Activated naive CD4-positive, alpha-beta T cell treated with anti-CD3 and anti-CD28 coated beads for 36 hours (primary cell): ENCODE measurements around the gene ENTPD2. TPM values are rescaled to one million over a fixed set of nuclear protein-coding genes. Genes with fewer than 3 reads are reported as not detected.
"Not testable (repeated sequence)": the region's sequence is repeated elsewhere in the genome, so short reads cannot be mapped to it uniquely, and the experiment has no call there.

Experiments used
- CTCF ChIA-PET: fragments of 350-600 bp; sonication (Branson Sonifier 250); formaldehyde crosslinking; loops from one replicate; lab custom pipeline; 2021; ENCODE audit warnings: antibody characterized with exemption; lab: Charles Lee
- DNase-seq: peaks from one replicate; pipeline ENCODE4 v3.0.0-alpha.2; 2020
- H3K27ac Mint-ChIP-seq: one replicate; pipeline ENCODE4 v1.8.0; 2021; ENCODE audit warnings: mild to moderate bottlenecking, mixed read lengths
- H3K27me3 Mint-ChIP-seq: one replicate; pipeline ENCODE4 v1.8.0; 2021; ENCODE audit warnings: low read depth, mixed read lengths
- H3K36me3 Mint-ChIP-seq: one replicate; pipeline ENCODE4 v1.8.0; 2021; ENCODE audit warnings: low read depth, mixed read lengths
- H3K4me1 Mint-ChIP-seq: one replicate; pipeline ENCODE4 v1.8.0; 2021; ENCODE audit warnings: low read depth, mixed read lengths
- H3K4me3 Mint-ChIP-seq: one replicate; pipeline ENCODE4 v1.8.0; 2021; ENCODE audit warnings: mild to moderate bottlenecking, moderate library complexity, mixed read lengths
- H3K9me3 Mint-ChIP-seq: one replicate; pipeline ENCODE4 v1.8.0; 2021; ENCODE audit warnings: mixed read lengths
- intact Hi-C: fragments of 100-400 bp; cut with micrococcal nuclease; formaldehyde crosslinking; loops from one replicate; pipeline ENCODE4 v1.15.1; 2023
- total RNA-seq, 2 experiments: library from RNA; stranded (reverse); gene quantifications; one replicate each; pipeline ENCODE4 v1.2.3, GENCODE V29; 2021

Gene ENTPD2
- total RNA-seq, 2 experiments from 2014 or later: not detected

GRCh38 chr9:137068539-137069507, 15.0 kb upstream of the ENTPD2 start:
- Mint-ChIP-seq H3K36me3 (no peaks in the 10 kb centered on the region), H3K9me3 (no peaks in the 10 kb centered on the region), H3K27ac (no peak overlapping the region), H3K27me3 (peaks cover 3% of the 10 kb centered on the region), H3K4me3 (peak overlapping the region; percentile 56), H3K4me1 (peaks cover 11% of the 10 kb centered on the region)
- DNase-seq: no peak
- CTCF ChIA-PET: interaction anchor here (0.6 to 9.0 kb wide), 19 partner anchors 8 to 227 kb away, joined by 3 to 66 read pairs (median 5); partner anchors contain the start of genes ABCA2, AJM1, CYSRT1 and DPP7
- intact Hi-C loops: loop anchor here (5.0 kb wide), 1 partner anchor 42 kb away; the partner anchor contains the start of gene ABCA2

DNA sequence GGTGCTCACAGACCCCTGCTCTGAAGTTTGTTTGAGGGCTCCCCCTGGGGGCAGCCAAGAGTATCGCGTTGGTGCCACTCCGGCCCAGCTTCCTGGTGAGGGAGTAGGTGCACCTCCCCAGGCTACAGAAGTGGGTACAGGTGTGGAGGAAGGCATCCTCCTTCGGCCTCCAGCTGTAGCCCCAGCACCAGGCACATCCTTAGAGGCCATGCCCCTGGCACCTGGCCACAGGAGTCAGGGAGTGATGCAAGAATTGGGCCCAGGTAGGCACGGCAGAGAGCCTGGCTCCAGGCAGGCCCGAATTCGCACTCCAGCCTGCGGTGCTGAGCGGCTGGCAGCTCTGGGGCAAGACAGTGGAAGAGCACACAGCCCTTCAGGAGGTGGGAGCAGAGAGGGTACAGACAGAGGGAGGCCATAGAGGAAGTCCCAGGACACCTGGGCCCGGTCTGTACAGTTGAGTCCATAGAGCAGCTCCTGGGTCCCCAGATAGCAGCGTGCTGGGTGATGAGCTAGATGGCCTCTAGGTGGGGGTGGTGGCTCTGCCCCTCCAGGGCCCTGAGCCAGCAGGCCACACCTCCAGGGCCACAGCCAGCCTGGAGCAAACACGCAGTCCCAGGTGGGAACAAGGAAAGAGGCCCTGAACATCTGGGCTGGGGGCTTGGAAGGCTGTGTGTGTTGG, 14.1 kb upstream of the ENTPD2 start:
- CTCF ChIA-PET: interaction anchor here (0.6 to 9.0 kb wide), 22 partner anchors 9 to 484 kb away, joined by 3 to 66 read pairs (median 5); partner anchors contain the start of genes ABCA2, AJM1, CYSRT1 and DPP7
- no peaks in the 10 kb centered on the region for H3K9me3 Mint-ChIP-seq
- peaks cover 3% of the 10 kb centered on the region for H3K27me3 Mint-ChIP-seq
- H3K4me1 Mint-ChIP-seq: peaks cover 11% of the 10 kb centered on the region
- H3K27ac Mint-ChIP-seq: no peak overlapping the region
- H3K36me3 Mint-ChIP-seq: no peaks in the 10 kb centered on the region
- H3K4me3 Mint-ChIP-seq: no peak overlapping the region
- DNase-seq: peak; percentile 88
- intact Hi-C loops: loop anchor here (1.0 to 5.0 kb wide), 2 partner anchors 22 to 41 kb away; partner anchors contain the start of genes ABCA2 and NPDC1

DNA sequence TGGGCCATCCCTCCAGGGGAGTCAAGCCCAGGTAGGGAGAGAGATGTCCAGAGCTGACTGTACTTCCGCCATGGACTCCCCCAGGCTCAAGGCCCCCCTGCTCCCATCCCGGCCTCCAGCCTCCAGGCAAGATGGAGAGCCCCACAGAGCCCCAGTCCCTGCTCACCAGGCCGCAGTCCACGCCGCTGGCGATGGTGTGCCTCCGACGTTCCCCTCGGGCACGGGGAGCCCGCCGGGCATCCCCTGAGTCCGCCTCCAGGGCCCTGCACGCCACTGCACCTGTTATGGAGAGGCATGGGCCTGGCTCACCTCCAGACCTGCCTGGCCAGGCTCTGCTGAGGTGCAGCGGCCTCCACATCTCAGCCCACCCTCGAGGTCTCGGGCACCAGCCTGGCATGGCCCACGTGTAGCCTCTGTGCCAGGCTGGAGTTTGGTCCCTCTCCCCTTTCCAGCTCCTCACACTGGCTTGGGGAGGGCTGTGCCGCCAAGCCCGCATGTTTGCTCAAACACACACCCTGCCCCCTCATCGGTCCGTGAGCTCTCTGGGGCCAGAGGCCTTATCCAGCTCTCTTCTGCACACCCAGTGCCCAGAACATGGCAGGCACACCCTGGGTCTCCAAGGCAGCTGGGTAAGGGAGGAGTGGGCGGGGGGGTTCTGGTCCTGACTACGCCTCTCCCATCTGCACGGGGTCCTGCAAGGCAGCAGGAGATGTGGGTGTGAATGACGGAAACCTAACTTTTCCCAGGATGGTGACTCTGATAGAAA, 12.4 kb upstream of the ENTPD2 start:
- H3K27me3 Mint-ChIP-seq: peaks cover 3% of the 10 kb centered on the region
- intact Hi-C loops: loop anchor here (5.0 kb wide), 1 partner anchor 39 kb away; the partner anchor contains the start of gene ABCA2
- DNase-seq: no peak
- CTCF ChIA-PET: interaction anchor here (0.6 to 9.0 kb wide), 10 partner anchors 9 to 335 kb away, joined by 3 to 66 read pairs (median 9); partner anchors contain the start of genes ABCA2, MAN1B1, NPDC1 and UAP1L1
- H3K36me3 Mint-ChIP-seq: no peaks in the 10 kb centered on the region
- peaks cover 11% of the 10 kb centered on the region for H3K4me1 Mint-ChIP-seq
- no peak overlapping the region for H3K4me3 Mint-ChIP-seq
- no peaks in the 10 kb centered on the region for H3K9me3 Mint-ChIP-seq
- no peak overlapping the region for H3K27ac Mint-ChIP-seq

- CTCF ChIA-PET: interaction anchor here (0.6 to 9.0 kb wide), 9 partner anchors 8 to 195 kb away, joined by 3 to 66 read pairs (median 13); partner anchors contain the start of genes ABCA2, MAN1B1, NPDC1 and UAP1L1
- DNase-seq: no peak
- Mint-ChIP-seq H3K9me3 (no peaks in the 10 kb centered on the region), H3K4me1 (peaks cover 7% of the 10 kb centered on the region), H3K4me3 (no peak overlapping the region), H3K27ac (no peak overlapping the region), H3K27me3 (peaks cover 3% of the 10 kb centered on the region), H3K36me3 (no peaks in the 10 kb centered on the region)
- intact Hi-C loops: loop anchor here (5.0 kb wide), 1 partner anchor 38 kb away; the partner anchor contains the start of gene ABCA2
Measured at GRCh38 chr9:137065336-137065967, 11.6 kb upstream of the ENTPD2 start.

- H3K27ac Mint-ChIP-seq: no peak overlapping the region
- intact Hi-C loops: loop anchor here (5.0 kb wide), 1 partner anchor 38 kb away; the partner anchor contains the start of gene ABCA2
- CTCF ChIA-PET: interaction anchor here (0.6 to 9.0 kb wide), 5 partner anchors 12 to 36 kb away, joined by 5 to 66 read pairs (median 34); partner anchors contain the start of genes ABCA2 and NPDC1
- H3K4me3 Mint-ChIP-seq: no peak overlapping the region
- no peaks in the 10 kb centered on the region for H3K36me3 Mint-ChIP-seq
- no peaks in the 10 kb centered on the region for H3K9me3 Mint-ChIP-seq
- peaks cover 7% of the 10 kb centered on the region for H3K4me1 Mint-ChIP-seq
- DNase-seq: no peak
- H3K27me3 Mint-ChIP-seq: peaks cover 3% of the 10 kb centered on the region
Measured at GRCh38 chr9:137064880-137065164, 11.0 kb upstream of the ENTPD2 start.

GRCh38 chr9:137064027-137064879, 10.4 kb upstream of the ENTPD2 start:
- no peak overlapping the region for H3K4me3 Mint-ChIP-seq
- H3K27me3 Mint-ChIP-seq: peaks cover 3% of the 10 kb centered on the region
- CTCF ChIA-PET: interaction anchor here (0.7 to 9.0 kb wide), 12 partner anchors 8 to 276 kb away, joined by 3 to 66 read pairs (median 5); partner anchors contain the start of genes ABCA2 and NPDC1
- no peaks in the 10 kb centered on the region for H3K36me3 Mint-ChIP-seq
- no peaks in the 10 kb centered on the region for H3K9me3 Mint-ChIP-seq
- H3K27ac Mint-ChIP-seq: no peak overlapping the region
- peak; percentile 61 for DNase-seq
- intact Hi-C loops: no loop called here
- peaks cover 7% of the 10 kb centered on the region for H3K4me1 Mint-ChIP-seq

- intact Hi-C loops: no loop called here
- no peaks in the 10 kb centered on the region for H3K9me3 Mint-ChIP-seq
Measured at GRCh38 chr9:137063311-137064026, 9.6 kb upstream of the ENTPD2 start.

GRCh38 chr9:137062798-137063197, 8.9 kb upstream of the ENTPD2 start:
- H3K36me3 Mint-ChIP-seq, H3K27me3 Mint-ChIP-seq, H3K9me3 Mint-ChIP-seq, H3K27ac Mint-ChIP-seq, intact Hi-C loops, H3K4me3 Mint-ChIP-seq, DNase-seq, H3K4me1 Mint-ChIP-seq: not testable (repeated sequence)
- CTCF ChIA-PET: interaction anchor here (1.2 to 3.0 kb wide), 5 partner anchors 10 to 275 kb away, joined by 3 to 34 read pairs (median 5); partner anchors contain the start of gene NPDC1

More at GRCh38 chr9:137063311-137064026, 9.6 kb upstream of the ENTPD2 start:
- Mint-ChIP-seq H3K27me3 (peaks cover 3% of the 10 kb centered on the region), H3K27ac (no peak overlapping the region), H3K4me1 (peaks cover 7% of the 10 kb centered on the region), H3K4me3 (no peak overlapping the region), H3K36me3 (no peaks in the 10 kb centered on the region)
- CTCF ChIA-PET: interaction anchor here (0.7 to 9.0 kb wide), 12 partner anchors 7 to 275 kb away, joined by 3 to 66 read pairs (median 5); partner anchors contain the start of genes ABCA2 and NPDC1
- DNase-seq: no peak

- DNase-seq: no peak
- intact Hi-C loops: no loop called here
- no peaks in the 10 kb centered on the region for H3K9me3 Mint-ChIP-seq
- CTCF ChIA-PET: interaction anchor here (2.6 to 3.0 kb wide), 2 partner anchors 10 to 15 kb away, joined by 9 to 34 read pairs; partner anchors contain the start of gene NPDC1
- no peaks in the 10 kb centered on the region for H3K36me3 Mint-ChIP-seq
- peaks cover 2% of the 10 kb centered on the region for H3K4me1 Mint-ChIP-seq
- no peaks in the 10 kb centered on the region for H3K27me3 Mint-ChIP-seq
- no peak overlapping the region for H3K4me3 Mint-ChIP-seq
- no peak overlapping the region for H3K27ac Mint-ChIP-seq
Measured at GRCh38 chr9:137062384-137062783, 8.5 kb upstream of the ENTPD2 start.
